ENCODE results near the gene MYPN.
"Not testable (repeated sequence)": the region's sequence is repeated elsewhere in the genome, so short reads cannot be mapped to it uniquely, and the experiment has no call there.

Gene MYPN

GRCh38 chr10:68133523-68133922, 24.2 kb downstream of the MYPN start:
- in situ Hi-C loops (cut with HindIII; ENCODE audit: low sequenced_read_pairs): no loop called here

DNA sequence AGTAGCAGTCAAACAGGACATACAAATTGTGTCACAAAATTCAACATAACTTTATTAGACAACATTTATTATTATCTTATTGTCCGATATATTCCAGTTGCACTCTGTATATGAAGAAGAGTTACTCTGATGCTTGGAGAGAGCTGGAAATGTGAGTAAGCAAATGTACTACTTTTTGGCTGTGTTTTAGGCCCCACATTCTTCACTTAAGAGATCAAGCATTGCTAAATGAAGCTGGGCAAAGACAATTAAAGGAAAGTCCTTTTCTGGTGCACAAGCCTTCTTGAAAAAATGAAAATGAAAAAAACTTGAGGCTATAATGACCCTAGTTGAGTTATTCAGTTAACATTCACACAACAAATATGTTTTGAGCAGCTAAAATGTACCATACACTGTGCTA, 26.1 kb downstream of the MYPN start:
- in situ Hi-C loops (cut with HindIII; ENCODE audit: low sequenced_read_pairs): no loop called here

GRCh38 chr10:68135922-68136792, 26.9 kb downstream of the MYPN start:
- in situ Hi-C loops (cut with HindIII; ENCODE audit: low sequenced_read_pairs): no loop called here

- in situ Hi-C loops (cut with HindIII; ENCODE audit: low sequenced_read_pairs): no loop called here
These were observed 27.9 kb downstream of the MYPN start for GRCh38 chr10:68137171-68137570.

DNA sequence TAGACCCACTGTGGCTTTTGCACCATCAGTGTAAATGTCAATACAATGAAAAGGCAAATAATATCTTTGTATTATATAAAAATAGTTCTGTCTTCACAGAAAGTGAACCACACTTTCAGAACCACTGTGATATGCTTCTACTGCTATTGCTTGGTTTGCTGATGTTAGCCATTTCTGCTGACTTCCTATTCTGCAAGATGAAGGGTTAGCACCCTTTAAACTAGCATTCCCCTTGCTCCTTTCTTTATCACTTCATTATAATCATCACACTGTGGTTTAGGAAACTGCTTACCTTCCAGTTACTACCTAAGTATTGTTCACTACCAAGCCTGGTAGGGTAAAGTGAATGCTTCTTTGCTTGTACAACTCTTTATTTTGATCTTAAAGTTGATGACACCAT, 29.2 kb downstream of the MYPN start:
- in situ Hi-C loops (cut with HindIII; ENCODE audit: low sequenced_read_pairs): no loop called here

- in situ Hi-C loops (cut with HindIII; ENCODE audit: low sequenced_read_pairs): no loop called here
These were observed 30.4 kb downstream of the MYPN start for GRCh38 chr10:68139448-68140272.

- in situ Hi-C loops (cut with HindIII; ENCODE audit: low sequenced_read_pairs): no loop called here
These were observed 33.5 kb downstream of the MYPN start for GRCh38 chr10:68142761-68143160.

DNA sequence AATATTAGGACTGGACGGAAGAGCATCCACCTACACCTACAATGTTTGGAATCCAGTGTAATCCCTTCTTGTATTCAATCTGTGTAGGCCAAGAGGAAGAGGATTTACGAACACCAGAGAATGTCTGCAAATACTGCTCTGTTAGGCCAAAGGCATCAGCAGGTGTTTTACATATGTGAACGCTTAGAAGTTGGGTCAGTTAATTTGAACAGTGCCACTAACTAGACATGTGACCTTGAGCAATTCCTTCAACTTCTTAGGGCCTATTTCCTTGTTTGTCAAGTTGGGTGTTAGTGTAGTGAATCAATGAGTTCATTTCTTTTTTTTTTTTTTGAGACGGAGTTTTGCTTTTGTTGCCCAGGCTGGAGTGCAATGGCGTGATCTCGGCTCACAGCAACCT, 35.4 kb downstream of the MYPN start:
- in situ Hi-C loops (cut with HindIII; ENCODE audit: low sequenced_read_pairs): no loop called here

- in situ Hi-C loops (cut with HindIII; ENCODE audit: low sequenced_read_pairs): no loop called here
These were observed 36.4 kb downstream of the MYPN start for GRCh38 chr10:68145705-68146104.

DNA sequence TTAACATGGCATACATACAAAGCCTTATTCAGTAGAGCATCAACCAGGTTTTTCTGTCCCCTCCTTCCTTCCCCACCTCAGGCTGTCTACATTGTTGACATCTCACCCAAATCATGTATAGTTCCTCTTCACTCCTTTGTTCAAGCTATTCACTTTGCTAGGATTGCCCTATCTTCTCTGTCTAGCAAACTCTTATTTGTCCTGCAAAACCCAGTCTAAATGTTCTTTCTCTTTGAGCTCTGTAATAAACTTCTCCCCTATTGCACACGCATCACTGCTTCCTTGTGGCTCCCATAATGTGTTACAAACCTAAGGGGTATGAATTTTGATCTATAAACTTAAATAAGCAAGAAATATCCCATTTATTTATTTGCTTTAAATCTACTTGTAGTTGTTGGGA, 36.8 kb downstream of the MYPN start:
- in situ Hi-C loops (cut with HindIII; ENCODE audit: low sequenced_read_pairs): no loop called here

DNA sequence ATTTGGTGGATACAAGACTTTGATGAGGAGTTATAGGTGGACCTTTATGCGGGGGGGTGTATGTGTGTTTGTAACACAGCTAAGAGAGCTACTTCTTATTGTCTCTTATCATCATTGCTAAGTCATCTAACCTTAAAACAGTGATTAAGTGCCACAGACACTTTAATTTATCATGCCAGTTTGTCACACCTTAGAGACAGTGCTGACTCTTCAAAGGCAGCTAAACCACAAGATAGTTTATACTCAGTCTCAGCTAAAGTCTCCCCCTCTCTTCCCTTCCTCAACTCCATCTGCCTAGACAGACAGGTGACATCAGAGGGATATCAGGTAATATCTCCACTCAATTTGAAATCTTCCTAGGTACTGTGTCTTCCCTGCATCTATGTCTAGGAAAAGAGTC, 42.2 kb downstream of the MYPN start:
- in situ Hi-C loops (cut with HindIII; ENCODE audit: low sequenced_read_pairs): no loop called here

DNA sequence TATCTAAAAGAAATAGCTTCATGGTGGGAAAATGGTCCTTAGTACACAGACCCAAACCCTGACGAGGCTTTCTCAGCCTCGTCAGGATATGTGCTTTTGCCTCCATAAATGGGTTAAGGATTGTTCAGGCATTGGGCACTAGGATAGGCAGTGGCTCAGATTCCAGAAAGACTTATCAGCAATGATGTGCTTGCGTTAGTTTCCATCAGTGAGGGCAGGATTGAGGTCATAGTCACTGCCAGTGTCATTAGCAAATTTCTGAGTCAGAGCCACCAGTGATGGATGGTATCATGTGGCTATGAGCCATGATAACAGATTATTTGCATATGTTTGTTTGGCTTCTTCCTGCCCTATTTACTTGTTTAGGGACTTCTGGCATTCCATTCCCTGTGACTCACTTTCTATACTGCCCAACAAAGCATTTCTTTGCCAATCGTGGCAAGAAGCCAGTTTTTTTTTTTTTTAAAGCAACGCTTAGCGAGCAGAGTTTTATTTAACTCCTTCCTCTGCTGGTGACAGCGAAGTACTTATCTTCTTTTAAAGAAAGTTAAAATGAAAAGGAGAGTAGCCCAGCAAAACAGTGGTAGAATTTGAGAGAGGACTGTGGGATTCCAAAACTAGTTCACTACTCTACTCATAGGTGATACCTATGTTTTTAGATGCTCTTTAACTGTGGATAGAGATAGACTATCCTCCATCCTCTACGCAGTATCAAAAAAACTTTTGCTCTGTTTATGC, 44.4 kb downstream of the MYPN start:
- in situ Hi-C loops (cut with HindIII; ENCODE audit: low sequenced_read_pairs): no loop called here

- in situ Hi-C loops (cut with HindIII; ENCODE audit: low sequenced_read_pairs): no loop called here
These were observed 44.9 kb downstream of the MYPN start for GRCh38 chr10:68154211-68154497.

DNA sequence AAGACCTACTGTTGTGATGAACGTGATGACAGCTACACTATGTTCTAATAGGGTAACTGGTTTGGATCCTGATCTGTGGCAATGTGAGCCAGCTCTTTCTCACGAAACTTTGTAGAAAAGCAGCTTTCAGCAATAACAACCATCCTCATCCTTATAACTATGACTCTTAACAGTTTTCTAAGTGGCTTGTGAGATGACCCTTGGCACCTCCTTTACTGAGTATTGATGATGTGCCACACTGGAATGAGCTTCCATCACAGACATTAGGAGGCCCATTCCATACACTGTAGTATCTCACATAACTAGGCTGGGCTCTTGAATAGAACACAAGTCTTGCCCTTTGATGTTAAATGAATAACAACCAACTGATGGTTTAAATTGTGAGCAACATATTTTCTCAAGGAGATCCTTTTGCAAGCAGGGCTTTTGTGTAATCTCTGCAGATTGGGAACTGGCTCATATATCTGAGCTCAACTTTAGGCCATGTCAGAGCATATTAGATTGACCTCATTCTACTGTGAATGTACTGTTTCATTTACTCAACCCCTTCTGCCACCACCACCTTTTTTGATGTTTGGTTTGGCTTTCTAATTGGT, 46.4 kb downstream of the MYPN start:
- in situ Hi-C loops (cut with HindIII; ENCODE audit: low sequenced_read_pairs): no loop called here

DNA sequence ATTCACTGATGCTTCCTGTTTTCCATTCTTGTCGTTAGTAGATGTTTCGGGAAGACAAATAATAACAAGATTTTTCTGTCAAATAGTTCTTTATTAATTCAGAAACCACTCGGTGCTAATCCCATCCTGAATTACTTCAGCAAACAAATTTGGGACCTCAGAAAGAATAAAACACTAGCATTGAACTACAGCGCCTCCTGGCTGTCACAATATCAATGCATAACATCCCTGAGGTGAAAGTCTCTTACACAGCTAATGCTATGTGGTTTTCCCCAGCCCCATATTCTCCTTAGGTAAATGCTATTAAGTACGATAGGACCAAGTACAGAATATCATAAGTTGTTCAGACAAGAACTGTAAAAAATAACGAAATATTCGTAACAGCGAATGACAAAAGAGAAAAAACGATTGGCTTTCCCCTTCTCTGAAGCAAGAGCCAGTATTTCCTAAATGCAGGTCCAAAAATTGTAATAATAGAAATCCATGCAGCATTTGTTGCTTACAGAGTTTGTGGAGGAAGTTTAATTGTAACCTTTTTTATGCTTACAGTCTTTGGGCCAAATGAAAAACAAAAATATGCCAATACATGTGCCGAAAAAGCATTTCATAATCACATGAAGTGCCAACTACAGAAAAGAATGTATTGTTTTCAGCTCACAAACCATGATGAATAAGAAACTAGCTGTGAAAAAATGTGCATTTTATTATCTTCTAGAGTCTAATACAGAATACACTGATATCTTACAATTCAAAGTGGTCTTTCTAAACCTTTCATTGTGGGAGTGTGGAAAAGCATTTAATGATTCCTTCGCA, 47.3 kb downstream of the MYPN start:
- in situ Hi-C loops (cut with HindIII; ENCODE audit: low sequenced_read_pairs): no loop called here

- in situ Hi-C loops (cut with HindIII; ENCODE audit: low sequenced_read_pairs): not testable (repeated sequence)
These were observed 48.2 kb downstream of the MYPN start for GRCh38 chr10:68157522-68157921.

GRCh38 chr10:68158031-68158430, 48.7 kb downstream of the MYPN start:
- in situ Hi-C loops (cut with HindIII; ENCODE audit: low sequenced_read_pairs): no loop called here

- in situ Hi-C loops (cut with HindIII; ENCODE audit: low sequenced_read_pairs): no loop called here
These were observed 54.4 kb downstream of the MYPN start for GRCh38 chr10:68163735-68164134.

DNA sequence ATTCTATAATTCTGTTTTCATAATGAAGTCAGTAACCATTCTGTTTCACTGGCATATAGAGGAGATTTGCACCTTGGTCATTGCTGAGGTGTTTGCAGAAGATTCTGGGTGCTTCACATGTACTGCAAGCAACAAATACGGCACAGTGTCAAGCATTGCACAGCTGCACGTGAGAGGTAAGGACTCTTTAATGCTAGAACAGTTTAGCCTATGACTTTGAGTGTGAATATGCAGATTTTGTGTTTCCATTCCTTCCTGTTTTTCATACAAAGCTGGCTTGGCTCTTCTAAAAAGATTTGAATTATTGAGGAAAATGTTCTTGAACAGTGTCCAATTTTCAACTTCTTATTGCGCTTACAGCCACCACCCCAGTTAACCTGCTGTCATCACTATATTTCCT, 56.4 kb downstream of the MYPN start:
- in situ Hi-C loops (cut with HindIII; ENCODE audit: low sequenced_read_pairs): no loop called here

- in situ Hi-C loops (cut with HindIII; ENCODE audit: low sequenced_read_pairs): no loop called here
These were observed 57.7 kb downstream of the MYPN start for GRCh38 chr10:68166871-68167585.

Data from DLD1 (cell line).